Measurements from ENCODE around the gene AEBP1.

GRCh38 chr7:44106311-44107065 is 2.3 kb downstream of the AEBP1 start:
- TF ChIP-seq GATA2 (IDR thresholded peaks at IDR 0.05; ENCODE audit: low read depth, low read length) (no peak), GATA3 (IDR thresholded peaks at IDR 0.05; ENCODE audit: low read depth, low read length) (no peak)

Measured in SH-SY5Y (cell line).